Left kidney (tissue), 8 donors: ENCODE results near the gene CCNA2. TPM values are rescaled to one million over a fixed set of nuclear protein-coding genes. Genes with fewer than 3 reads are reported as not detected.
A peak's percentile ranks its signal among the peaks of the same experiment; 100 is the strongest.

Experiments
- DNase-seq: peaks from one replicate; pipeline ENCODE4 v3.0.0-alpha.2; 2013
- long read RNA-seq, 8 donors: transcript quantifications; one replicate each; lab custom pipeline, GENCODE V29; 2026
- polyA plus RNA-seq: library from polyadenylated mRNA; unstranded; fragments of 120-200 nt; gene quantifications from one replicate; pipeline ENCODE4 v1.2.1, GENCODE V29; 2013; ENCODE audit not compliant: insufficient read length

The CCNA2 gene
- 49.8 TPM for polyA plus RNA-seq
- long read RNA-seq, donor 1, transcript CCNA2-201 (8 exons, 2,797 nt): major isoform, 18 of 18 reads
- long read RNA-seq, donor 1, partial matches to known transcripts: 0 of 18 reads
- long read RNA-seq, donor 1, other reads (novel, unspliced or antisense): 0 of 18 reads
- long read RNA-seq, donor 2, transcript CCNA2-201 (8 exons, 2,797 nt): major isoform, 9 of 14 reads
- long read RNA-seq, donor 2, partial matches to known transcripts: 5 of 14 reads
- long read RNA-seq, donor 2, other reads (novel, unspliced or antisense): 0 of 14 reads
- long read RNA-seq, donor 3, transcript CCNA2-201 (8 exons, 2,797 nt): major isoform, 12 of 29 reads
- long read RNA-seq, donor 3, partial matches to known transcripts: 17 of 29 reads
- long read RNA-seq, donor 3, other reads (novel, unspliced or antisense): 0 of 29 reads
- long read RNA-seq, donor 4, partial matches to known transcripts: 12 of 12 reads
- long read RNA-seq, donor 4, other reads (novel, unspliced or antisense): 0 of 12 reads
- long read RNA-seq, donor 5, transcript CCNA2-201 (8 exons, 2,797 nt): major isoform, 14 of 24 reads
- long read RNA-seq, donor 5, partial matches to known transcripts: 10 of 24 reads
- long read RNA-seq, donor 5, other reads (novel, unspliced or antisense): 0 of 24 reads
- long read RNA-seq, donor 6, transcript CCNA2-201 (8 exons, 2,797 nt): major isoform, 15 of 26 reads
- long read RNA-seq, donor 6, partial matches to known transcripts: 11 of 26 reads
- long read RNA-seq, donor 6, other reads (novel, unspliced or antisense): 0 of 26 reads
- long read RNA-seq, donor 7, transcript CCNA2-201 (8 exons, 2,797 nt): major isoform, 14 of 34 reads
- long read RNA-seq, donor 7, partial matches to known transcripts: 20 of 34 reads
- long read RNA-seq, donor 7, other reads (novel, unspliced or antisense): 0 of 34 reads
- long read RNA-seq, donor 8, partial matches to known transcripts: 0 of 4 reads
- long read RNA-seq, donor 8, other reads (novel, unspliced or antisense): 0 of 4 reads

- peak; percentile 96 for DNase-seq
Measured at GRCh38 chr4:121823505-121824170, at the start of gene CCNA2. Gene CCNA2 (minus strand): TSS chr4:121823883. CDS start chr4:121823628, 255 bp downstream.

- peak; percentile 99 for DNase-seq
Measured at GRCh38 chr4:121869841-121870822, 46.4 kb upstream of the CCNA2 start, which contains the start of gene BBS7. Gene BBS7 (minus strand): TSS chr4:121870474. CDS start chr4:121870313, 161 bp downstream.

- DNase-seq: no peak
Measured at GRCh38 chr4:121863799-121864198, 40.1 kb upstream of the CCNA2 start.

- no peak for DNase-seq
Measured at GRCh38 chr4:121861426-121861825, 37.7 kb upstream of the CCNA2 start.

- DNase-seq: no peak
Measured at GRCh38 chr4:121860121-121860520, 36.4 kb upstream of the CCNA2 start.

GRCh38 chr4:121851354-121851753 is 27.7 kb upstream of the CCNA2 start:
- no peak for DNase-seq

- no peak for DNase-seq
Measured at GRCh38 chr4:121846662-121847061, 23.0 kb upstream of the CCNA2 start.

GRCh38 chr4:121842862-121843261 is 19.2 kb upstream of the CCNA2 start:
- DNase-seq: no peak

GRCh38 chr4:121838136-121838535 is 14.5 kb upstream of the CCNA2 start:
- no peak for DNase-seq

GRCh38 chr4:121829511-121829910 is 5.8 kb upstream of the CCNA2 start:
- no peak for DNase-seq

GRCh38 chr4:121827853-121828252 is 4.2 kb upstream of the CCNA2 start:
- DNase-seq: no peak

GRCh38 chr4:121824950-121825349 is 1.3 kb upstream of the CCNA2 start:
- no peak for DNase-seq

- DNase-seq: no peak
Measured at GRCh38 chr4:121824171-121824527, 466 bp upstream of the CCNA2 start.

GRCh38 chr4:121822796-121823504 is 733 bp downstream of the CCNA2 start:
- no peak for DNase-seq

- no peak for DNase-seq
Measured at GRCh38 chr4:121822047-121822446, 1.6 kb downstream of the CCNA2 start.

- DNase-seq: no peak
Measured at GRCh38 chr4:121819216-121819965, 4.3 kb downstream of the CCNA2 start.

- DNase-seq: no peak
Measured at GRCh38 chr4:121818215-121818614, 5.5 kb downstream of the CCNA2 start.

- no peak for DNase-seq
Measured at GRCh38 chr4:121817701-121818100, 6.0 kb downstream of the CCNA2 start.

GRCh38 chr4:121817006-121817405 is 6.7 kb downstream of the CCNA2 start:
- DNase-seq: no peak
